GM10266 (cell line): ENCODE measurements around the gene SEC16A.

Source experiments
- DNase-seq: peaks from one replicate; pipeline ENCODE4 v3.0.0; 2012; ENCODE audit errors: extremely low spot score
- TF ChIP-seq, protein P1 (sequence below): IDR thresholded peaks from 2 replicates; pipeline ENCODE4 v1.5.1; 2012; ENCODE audit warnings: mild to moderate bottlenecking, low read depth; ENCODE audit not compliant: control insufficient read depth, insufficient read depth; ENCODE audit errors: missing control alignments

Gene SEC16A, protein sequence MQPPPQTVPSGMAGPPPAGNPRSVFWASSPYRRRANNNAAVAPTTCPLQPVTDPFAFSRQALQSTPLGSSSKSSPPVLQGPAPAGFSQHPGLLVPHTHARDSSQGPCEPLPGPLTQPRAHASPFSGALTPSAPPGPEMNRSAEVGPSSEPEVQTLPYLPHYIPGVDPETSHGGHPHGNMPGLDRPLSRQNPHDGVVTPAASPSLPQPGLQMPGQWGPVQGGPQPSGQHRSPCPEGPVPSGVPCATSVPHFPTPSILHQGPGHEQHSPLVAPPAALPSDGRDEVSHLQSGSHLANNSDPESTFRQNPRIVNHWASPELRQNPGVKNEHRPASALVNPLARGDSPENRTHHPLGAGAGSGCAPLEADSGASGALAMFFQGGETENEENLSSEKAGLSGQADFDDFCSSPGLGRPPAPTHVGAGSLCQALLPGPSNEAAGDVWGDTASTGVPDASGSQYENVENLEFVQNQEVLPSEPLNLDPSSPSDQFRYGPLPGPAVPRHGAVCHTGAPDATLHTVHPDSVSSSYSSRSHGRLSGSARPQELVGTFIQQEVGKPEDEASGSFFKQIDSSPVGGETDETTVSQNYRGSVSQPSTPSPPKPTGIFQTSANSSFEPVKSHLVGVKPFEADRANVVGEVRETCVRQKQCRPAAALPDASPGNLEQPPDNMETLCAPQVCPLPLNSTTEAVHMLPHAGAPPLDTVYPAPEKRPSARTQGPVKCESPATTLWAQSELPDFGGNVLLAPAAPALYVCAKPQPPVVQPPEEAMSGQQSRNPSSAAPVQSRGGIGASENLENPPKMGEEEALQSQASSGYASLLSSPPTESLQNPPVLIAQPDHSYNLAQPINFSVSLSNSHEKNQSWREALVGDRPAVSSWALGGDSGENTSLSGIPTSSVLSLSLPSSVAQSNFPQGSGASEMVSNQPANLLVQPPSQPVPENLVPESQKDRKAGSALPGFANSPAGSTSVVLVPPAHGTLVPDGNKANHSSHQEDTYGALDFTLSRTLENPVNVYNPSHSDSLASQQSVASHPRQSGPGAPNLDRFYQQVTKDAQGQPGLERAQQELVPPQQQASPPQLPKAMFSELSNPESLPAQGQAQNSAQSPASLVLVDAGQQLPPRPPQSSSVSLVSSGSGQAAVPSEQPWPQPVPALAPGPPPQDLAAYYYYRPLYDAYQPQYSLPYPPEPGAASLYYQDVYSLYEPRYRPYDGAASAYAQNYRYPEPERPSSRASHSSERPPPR (N-terminal part only)

DNA sequence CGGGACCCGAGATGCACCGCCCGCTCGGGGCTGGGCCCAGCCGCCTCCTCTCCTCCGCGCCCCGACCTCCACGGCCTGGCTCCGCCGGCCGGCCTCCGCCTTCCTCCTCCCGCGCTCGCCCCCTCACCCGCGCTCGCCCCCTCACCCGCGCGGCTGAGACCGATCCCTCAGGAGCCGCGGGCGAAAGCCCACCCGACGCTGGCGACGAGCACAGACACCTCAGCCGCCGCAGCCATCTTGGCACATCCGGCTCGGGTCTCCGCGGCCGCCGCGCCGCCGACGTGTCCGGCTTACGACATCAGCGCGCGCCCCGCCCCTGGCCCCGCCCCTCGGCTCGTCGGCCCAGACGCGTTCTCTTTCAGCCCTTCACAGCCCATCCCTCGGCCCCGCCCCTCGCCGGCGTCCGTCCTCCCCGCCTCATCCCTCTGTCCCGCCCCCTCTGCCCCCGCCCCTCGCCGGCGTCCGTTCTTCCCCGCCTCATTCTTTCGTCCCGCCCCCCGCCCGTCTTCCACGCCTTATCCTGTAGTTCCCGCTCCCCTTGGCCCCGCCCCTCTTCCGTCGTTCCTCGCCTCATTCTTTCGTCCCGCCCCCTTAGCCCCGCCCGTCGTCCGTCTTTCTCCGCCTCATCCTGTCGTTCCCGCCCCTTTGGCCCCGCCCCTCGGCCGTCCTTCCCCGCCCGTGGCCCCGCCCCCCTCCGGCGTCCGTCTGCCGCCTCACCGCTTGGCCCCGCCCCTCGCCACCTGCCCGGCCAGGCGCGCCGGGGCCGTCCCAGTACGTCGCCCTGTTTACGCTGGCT is at the start of gene SEC16A:
TSS of gene SEC16A (minus strand) at position 248 of the 796 bp plus-strand sequence. CDS start 5,425 bp downstream, outside the sequence.
- DNase-seq = peak; percentile 99
- TF ChIP-seq, protein P1, sequence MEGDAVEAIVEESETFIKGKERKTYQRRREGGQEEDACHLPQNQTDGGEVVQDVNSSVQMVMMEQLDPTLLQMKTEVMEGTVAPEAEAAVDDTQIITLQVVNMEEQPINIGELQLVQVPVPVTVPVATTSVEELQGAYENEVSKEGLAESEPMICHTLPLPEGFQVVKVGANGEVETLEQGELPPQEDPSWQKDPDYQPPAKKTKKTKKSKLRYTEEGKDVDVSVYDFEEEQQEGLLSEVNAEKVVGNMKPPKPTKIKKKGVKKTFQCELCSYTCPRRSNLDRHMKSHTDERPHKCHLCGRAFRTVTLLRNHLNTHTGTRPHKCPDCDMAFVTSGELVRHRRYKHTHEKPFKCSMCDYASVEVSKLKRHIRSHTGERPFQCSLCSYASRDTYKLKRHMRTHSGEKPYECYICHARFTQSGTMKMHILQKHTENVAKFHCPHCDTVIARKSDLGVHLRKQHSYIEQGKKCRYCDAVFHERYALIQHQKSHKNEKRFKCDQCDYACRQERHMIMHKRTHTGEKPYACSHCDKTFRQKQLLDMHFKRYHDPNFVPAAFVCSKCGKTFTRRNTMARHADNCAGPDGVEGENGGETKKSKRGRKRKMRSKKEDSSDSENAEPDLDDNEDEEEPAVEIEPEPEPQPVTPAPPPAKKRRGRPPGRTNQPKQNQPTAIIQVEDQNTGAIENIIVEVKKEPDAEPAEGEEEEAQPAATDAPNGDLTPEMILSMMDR = no peak

DNA sequence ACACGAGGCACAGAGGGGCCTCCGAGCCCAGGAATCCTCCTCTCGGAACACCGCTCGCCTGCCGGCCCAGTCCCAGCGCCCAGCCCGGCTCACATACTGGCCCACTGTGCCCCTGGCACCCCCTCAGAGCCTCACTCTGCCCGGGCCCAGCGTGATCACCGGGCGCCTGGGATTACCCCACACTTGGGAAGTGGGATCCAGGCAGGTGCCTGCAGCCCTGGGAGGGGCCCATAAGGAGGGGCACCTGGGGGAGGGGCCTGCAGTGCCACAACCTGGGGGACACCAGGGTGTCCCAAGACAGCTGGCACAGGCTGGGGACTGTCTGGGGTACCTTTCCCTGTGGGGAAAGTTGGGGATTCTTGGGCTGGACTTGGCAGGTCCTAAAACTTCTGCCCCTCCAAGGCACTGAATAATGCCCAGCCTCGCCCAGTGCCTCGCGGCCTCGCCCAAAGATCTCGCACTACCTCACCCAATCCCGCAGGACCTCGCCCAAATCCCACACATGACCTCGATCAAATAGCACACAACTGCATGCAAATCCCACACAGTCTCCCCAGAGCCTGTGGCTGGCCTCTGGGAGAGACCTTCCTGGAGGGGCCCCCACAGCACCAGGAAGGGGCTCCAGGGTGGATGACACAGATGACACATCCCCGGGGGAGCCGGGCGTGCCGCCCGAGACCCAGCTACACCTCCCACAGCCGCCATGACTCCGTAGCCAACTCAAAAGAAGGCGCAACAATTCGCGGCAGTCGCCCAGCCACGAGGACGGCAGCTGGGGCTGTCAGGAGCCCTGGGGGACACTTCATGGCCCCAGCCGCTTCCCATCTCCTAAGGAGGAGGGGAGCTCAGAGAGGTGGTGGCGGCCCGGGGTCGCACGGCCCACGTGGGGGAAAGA is 49.3 kb upstream of the SEC16A start:
- TF ChIP-seq, protein P1 = no peak
- no peak for DNase-seq

DNA sequence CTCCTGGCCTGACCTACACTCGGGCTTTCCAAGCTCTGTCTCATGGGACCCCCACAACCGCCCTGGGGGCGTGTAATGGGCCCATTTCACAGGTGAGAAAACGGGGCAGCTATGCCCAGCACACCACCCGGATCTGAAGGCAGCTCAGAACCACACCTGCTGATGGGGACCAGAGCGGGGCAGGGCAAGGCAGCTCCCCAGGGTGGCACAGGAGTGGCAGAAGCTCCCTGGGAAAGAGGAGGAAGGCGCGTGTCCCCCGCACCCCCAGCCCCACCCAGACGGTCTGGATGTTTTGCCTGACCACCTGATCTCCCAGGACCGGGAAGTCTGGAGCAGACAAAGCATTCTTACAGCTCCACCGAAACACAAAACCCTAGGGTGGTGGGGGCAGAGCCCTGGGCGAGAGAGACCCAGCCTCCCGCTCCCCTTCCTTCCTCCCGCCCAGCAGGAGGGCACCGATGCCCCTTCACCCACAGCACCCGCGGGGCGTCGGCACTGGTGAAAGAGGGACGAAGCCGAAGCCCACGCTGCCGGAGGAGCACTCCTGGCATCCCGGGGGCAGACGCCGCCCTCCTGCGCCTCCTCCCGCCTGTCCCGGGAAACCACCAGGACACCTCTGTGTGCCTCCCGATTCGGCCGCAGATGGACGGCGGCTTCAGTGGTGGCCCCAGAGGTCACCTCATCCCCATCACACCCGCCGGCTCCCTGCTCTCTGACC is 48.5 kb upstream of the SEC16A start:
- DNase-seq = no peak
- TF ChIP-seq, protein P1 = no peak

DNA sequence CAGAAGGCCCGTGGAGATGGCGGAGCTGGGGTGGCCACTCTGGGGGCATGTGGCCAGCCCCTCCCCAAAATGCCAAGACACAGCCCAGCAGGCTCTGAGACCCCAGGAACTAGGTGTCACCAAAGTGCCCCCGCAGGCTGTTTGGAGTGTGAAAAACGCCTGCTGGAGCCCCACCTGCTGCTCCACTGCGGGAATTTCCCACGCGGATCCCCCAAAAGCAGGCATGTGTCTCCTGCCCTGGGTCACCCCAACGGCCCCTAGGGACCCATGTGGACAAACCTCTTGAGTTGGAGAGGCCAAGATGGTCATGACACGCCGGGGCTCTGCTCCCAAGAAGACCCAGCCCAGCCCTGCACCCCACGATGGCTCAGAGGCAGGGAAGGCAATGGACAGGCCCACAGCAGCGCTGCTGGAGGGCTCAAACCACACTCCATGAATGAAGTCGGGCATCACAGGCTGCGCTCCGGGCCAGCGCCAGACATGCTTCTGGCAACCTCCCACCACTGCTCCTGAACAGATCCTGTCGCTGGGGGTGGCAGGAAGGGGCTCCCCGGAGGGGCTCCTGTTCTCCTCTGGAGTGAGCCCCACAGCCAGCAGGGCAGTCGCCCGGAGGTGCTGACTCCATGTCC is 47.7 kb upstream of the SEC16A start:
- TF ChIP-seq, protein P1 = no peak
- DNase-seq = no peak

DNA sequence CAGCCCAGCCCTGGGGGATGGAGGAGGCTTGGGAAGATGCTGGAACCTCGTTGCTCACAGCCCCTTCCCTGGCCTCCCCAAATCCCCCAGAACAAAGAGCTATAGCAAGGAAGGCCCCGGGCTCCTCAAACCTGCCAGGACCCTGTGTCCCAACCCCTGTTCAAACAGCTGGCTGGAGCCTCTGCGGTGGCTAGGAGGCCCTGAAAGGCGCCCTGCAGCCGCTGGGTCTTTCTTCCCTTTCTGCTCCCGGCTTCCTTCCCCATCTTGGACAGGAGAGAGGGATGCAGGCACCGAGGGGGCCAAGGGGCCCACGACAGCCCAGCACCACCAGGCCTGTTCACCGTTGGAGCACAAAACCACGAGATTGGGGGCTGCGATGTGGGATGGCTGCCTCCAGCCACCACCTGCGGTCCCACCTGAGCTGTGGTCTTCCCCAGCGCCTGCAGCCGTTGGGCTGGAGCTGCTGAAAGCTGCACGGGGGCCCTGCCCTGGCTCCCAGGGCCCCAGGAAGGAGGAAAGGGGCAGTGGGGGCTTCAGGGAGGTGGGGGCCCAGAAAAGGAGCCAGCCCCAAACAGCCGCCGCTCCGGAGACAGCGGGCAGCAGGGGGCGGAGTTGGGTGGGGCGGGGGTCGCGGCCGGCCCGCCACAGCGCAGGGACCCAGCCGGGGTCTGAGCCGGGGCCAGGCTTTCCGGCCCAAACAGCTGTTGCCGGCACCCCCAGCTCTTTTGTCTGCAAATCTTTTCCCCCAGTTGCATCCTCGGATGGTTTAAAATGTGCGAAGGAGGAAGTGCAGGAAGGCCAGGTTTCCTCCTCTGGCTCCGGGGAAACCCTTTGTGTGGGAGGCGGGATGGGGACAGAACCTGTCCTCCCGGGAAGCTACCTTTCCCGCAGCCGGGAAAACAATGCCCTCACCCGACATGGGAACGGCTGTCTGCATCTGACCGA is 46.9 kb upstream of the SEC16A start:
- TF ChIP-seq, protein P1 = no peak
- DNase-seq = no peak
